HG02678 (cell line): Measurements from ENCODE around the gene CPB2.

Experiments used
- ATAC-seq: cut with Tn5 transposase; IDR thresholded peaks from one replicate; pipeline ENCODE4 v1.9.1; 2021; ENCODE audit warnings: mild to moderate bottlenecking, moderate library complexity; ENCODE audit not compliant: unreplicated experiment

Gene CPB2

DNA sequence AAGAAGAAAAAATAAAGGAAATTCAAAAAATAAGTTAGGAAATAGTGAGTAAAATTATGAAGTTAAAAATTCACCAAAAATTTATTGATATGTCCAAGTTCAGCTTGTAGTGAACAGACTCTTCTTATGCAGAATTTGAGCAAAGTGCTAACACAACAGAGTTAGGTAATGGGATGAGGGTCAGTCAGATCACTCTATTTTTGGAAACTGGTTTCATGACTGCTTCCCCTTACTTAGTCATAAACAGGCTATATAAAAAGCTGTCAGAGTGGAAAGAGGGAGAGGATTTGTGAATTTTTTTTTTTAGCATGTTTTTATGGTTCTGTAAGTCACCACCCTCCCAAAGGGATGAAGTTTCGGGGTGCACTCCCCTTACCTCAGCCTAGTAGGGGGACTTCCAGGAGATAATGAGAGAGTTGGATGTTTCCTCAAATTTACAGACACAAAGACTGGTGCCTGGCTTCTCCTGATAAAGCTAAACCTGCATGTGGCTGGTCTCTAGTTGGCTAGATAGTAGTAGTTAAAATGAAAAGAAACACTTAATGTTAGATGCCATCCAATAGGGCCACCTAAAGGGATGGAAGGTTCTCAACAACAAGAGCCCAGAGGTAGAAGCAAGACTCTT, 4.5 kb downstream of the CPB2 start:
- ATAC-seq, result no peak

DNA sequence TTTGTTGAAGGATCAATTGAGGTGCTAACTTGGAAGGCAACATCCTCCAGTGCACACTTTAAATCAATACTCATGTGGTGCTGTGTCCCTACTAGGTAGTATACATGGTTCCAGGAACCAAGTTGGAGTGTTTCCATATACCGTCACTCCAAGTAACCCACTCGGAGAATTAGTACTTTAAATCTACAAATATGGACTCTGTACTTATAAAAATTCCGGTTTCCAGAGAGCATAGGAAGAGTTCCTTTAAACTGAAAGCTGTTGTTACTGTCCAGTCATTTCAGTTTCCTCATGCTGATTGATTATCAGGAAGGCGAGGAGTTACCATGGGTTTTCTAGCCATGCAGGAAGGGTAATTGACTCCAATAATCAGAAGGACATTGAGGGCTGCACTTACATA, 7.2 kb downstream of the CPB2 start:
- ATAC-seq, result no peak

DNA sequence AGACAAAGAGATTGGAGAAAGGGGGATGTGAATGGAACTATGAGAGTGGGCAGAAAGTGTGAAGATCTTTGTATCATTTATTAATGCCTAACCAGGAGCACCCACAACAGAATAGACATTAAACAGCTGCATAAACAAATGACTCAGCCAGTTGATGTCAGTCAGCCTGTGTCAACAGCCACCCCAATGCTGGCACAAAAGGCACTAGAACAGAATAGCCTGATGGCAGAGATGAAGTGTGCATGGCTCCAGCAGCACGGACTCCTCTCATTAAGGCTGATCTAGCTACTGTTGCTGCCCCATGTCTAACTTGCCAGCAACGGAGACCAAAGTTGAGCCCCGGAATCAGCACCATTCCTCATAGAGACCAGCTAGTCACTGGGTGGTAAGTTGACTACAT, 7.8 kb downstream of the CPB2 start:
- no peak for ATAC-seq

DNA sequence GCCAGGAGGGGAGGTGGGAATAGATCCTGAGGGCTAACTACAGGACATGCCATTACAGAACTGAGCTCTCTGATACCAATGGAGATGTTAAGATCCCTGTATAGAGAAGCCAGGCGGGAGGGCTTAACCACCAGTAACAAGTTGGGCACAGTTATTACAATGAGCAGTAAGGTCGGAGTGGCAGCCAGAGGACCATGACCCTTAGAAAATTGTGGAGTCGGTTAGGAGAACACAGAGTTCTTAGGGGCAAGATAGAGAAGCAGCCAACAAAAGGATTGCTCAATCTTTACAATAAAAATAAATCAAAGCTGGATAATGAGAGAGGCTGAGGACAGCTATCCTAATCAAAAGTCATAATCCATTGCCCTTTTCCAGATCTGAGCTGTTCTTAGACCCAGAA, 10.4 kb downstream of the CPB2 start:
- no peak for ATAC-seq

DNA sequence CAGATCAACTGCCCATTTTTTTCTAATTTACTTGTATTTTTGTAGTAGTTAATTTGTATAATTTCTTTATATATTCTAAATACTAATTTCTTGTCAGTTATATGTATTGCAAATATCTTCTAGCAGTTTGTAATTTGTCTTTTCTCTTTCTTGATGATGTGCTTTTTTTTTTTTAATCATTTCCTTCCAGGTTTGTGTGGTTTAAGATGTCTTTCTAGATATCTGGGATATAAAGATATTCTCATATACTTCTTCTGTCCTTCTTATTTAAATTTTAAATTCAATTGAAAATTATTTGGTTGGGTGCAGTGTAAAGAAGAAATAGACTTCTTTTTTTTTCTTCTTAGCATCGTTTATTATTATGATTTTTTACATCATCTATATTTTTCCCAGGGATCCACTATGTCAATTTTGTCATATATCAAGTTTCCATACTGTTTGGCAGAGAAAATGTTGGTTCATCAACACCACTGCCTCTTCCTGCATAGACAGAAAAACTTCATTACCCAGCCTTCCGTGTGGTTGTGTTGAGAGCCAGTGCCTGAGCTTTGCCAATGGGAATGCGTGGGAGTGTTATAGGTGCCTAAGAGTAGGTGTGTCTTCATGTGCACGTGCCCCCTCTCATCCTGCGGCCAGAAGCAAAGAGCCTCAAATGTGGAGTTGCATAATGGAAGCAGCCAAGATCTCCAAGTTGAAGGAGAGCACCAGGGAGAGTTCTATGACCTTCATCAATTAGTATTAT, 15.8 kb downstream of the CPB2 start:
- no peak for ATAC-seq

DNA sequence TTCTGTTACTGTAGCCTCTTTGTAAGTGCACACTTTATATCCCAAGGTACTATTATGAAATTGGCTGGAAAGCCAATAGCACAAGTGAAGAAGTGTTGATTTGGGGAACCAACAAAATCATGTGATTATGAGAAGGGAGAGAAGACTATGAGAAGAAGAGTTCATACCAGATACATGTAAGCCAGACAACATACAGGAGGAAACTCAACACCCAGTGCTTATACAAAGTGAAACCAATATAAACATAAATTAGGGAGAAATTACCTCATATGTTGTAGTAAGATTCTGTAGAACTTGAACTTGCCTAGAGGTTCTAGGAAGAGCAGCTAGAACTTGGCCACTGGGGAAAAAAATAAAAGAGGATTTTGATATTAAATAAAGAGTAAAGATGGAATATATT, 17.4 kb downstream of the CPB2 start:
- ATAC-seq, result no peak

DNA sequence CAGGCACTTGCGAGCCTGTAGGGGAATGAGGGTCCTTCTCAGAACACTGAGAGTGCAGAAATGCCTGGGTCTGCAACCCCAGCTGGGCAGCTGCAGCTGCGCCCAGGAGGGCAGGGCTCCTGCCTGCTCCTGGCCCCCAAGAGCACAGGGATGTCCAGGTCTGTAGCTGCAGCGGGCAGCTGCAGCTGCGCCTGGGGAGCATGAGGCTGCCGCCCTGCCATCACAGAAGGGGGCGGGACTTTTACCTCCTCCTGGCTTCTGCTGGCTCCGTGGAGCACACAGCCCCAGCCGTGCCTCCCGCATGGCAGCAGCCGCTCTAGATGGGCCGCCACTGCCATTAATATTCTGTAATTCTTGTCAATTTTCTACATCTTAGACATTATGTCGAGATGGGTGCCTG, 17.8 kb downstream of the CPB2 start:
- no peak for ATAC-seq

DNA sequence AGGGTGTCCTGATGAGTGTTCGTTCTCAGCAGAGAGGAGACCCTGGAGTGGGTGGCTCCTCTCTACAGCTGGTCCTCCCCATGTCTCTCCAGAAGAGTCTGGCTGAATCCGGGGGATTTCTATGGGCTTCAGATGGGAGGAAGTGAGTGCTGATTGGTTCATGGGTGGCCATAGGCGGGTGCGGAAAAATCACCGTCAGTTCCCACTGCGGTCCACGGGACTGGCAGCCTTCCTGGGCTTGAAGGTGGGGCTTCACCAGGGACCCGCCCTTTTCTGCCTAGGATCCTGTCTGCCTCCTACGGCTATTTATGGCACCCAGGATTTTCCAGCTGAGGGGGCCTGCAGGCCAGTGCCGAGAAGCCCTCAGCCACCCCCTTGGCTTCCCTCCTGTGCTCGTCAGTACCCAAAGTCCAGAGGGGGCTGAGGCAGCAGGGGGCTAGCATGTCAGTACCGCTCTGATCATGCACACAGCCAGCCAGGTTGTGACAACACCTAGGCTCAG, 18.4 kb downstream of the CPB2 start:
- no peak for ATAC-seq

DNA sequence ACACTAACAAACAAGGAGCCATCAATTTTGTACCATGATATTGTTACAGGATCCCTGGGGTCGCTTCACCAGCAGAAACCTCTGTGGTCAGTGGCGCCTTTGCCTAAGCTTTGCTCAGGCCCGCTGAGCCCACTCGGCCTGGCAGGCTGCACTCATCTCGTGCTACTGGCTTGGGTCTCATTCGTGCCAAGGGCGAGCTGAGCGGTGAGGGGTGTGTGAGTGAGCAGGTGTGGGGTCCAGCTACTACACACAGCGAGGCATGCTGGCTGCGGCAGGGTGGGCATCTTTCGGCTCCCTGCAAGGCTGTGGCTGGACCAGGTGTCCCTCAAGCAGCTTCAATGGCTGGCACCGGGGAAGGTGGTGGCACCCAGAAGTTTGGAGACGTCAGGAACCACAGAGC, 19.1 kb downstream of the CPB2 start:
- ATAC-seq, result no peak

DNA sequence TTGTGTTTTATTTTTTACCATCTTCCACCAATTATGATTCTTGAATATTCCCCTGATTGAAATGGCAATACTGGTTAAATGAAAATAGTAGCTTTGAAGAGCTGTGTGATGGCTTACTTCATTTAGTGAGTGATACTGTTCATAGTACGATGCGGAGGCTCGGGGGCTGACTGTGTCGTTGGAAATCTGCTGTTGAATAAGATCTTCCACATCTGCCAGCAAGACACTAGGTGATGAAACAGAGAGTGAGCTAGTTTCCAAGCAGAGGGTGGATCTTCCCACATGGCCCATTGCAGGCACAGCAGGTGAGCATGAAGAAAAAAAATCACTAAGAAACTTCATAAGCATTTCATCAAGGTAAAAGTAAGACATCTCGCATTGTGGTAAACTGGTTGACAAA, 22.5 kb downstream of the CPB2 start:
- ATAC-seq, result no peak

DNA sequence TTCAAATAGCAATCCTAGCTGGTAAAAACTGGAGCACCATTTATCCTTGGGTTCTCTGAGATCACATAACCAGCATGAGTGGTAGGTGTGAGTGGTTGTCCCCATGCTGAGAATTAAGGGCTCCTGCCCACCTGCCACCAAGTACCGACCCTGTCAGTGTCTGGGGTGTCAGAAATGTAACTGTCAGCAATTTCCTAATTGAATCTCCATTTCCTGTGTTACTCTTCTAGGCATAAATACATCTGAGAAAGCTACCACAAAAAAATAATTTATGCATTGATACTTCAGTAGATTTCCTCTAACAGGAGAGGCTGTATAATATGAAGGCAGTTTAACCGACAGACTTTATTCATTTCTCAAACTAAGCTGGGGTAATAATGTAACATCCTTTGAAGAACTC, 25.1 kb downstream of the CPB2 start:
- ATAC-seq, result no peak

DNA sequence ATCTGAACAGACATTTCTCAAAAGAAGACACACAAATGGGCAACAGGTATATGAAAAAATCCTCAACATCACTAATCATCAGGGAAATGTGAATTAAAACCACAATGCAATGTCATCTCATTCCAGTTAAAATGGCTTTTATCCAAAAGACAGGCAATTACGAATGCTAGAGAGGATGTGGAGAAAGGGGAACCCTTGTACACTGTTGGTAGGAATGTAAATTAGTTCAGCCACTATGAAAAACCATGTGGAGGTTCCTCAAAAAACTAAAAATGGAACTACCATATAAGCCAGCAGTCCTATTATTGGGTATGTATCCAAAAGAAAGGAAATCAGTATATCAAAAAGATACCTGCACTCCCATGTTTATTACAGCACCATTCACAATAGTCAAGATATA, 27.6 kb downstream of the CPB2 start:
- no peak for ATAC-seq

DNA sequence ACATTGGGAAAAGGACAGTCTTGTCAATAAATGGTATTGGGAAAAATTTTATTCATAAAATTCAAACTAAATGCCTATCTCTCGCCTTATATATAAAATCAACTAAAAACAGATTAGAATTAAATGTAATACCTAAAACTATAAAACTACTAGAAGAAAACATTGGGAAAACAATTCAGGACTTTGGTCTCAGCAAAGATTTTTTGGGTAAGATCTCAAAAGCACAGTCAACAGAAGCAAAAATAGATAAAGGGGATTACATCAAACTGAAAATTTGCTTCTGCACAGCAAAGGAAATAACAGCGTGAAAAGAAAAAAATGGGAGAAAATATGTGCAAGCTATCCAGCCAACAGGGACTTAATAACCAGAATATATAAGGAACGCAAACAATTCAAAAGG, 28.0 kb downstream of the CPB2 start:
- no peak for ATAC-seq

DNA sequence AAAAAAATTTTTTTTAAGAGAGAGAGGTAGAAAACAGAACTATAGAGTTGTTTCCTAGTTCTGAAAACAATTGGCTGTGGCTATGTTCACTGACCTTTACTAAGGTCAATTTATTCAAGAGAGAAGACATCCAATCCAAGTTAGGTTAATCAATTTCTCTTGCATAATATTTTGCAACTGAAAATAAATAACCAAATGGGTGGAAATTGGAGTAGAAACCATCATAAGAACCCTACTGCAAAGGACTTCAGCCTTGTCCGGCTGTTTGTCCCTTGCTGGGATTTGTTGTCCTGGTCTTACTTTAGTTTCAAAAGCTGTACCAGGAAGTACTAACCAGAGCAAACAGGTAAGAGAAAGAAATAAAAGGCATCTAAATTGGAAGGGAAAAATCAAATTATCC, 29.0 kb downstream of the CPB2 start:
- ATAC-seq, result no peak

DNA sequence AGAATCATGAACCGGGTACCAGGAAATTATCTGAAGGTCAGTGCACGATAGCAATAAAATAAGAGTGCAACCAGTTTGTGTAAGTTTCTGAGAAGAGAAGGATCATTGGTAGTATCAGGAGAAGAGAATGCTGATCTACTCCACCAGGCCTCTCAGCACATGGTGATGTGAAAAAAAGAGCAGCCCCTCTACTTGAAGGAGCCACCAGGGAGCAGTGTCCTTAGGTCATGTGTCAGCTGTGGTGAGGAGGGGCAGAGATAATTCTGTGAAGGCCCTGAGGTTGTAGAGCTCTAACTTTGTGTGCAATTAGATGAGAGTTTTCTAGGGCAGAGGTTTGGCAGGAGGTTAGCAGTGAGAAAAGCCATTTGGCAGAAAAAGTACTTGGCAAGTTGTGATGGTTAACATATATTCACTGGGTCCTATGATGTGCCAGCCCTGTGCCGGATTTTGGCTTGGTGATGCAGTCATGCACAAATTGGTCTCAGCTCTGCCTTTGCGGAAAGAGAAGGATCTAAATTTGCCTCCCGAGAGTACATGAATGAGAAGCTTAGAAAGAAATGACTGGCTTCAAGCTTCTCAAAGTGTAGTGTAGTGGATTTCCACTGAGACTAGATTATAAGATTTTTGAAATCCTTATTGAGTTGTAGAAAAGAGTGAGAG, 33.1 kb downstream of the CPB2 start:
- ATAC-seq, result peak; percentile 53

DNA sequence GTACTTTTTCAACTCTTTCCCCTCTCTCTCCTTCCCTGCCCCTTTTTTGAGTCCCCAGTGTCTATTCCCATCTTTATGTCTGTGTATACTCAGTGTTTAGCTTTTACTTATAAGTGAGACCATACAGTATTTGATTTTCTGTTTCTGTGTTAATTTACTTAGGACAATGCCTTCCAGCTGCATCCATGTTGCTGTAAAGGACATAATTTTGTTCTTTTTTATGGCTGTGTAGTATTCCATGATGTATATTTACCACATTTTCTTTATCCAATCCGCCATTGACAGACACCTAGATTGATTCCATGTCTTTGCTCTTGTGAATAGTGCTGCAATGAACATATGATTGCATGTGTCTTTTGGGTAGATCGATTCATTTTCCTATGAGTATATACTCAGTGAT, 41.5 kb downstream of the CPB2 start:
- ATAC-seq, result no peak

DNA sequence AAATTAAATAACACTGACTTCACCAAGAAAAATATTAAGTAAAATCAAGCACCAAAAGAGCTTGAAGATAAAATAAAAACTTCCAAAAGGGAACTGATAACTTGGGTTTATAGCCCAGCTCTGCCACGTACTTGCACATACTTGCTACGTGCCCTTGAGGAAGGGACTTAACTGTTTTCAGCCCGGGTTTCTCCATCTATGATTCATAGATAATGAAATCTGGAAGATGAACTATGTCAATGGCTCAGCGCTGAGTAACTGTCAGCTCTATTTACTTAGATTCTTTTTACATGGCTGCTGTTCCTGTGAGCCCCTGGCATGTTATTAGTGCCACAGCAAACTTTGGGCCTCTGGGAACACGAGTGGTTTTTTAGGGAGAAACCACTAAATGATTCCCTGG, 42.6 kb downstream of the CPB2 start:
- no peak for ATAC-seq

DNA sequence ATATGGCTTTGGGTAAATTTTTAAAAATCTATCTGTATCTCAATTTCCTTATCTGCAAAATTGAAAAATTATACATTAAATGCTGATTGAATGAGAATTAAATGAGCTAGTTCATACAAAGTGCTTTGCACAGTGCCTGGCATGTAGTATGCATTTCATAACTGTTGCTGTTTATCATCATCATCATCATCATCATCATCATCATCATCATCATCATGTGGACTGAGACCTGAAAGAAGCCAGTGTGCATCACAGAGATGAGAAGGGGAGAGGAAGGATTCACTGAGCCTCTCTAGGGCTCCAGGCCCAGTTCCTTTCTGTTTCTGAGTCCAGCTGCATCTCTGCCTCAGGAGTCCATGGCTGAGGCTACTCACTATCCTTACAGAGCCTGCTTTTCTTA, 45.4 kb downstream of the CPB2 start:
- no peak for ATAC-seq

DNA sequence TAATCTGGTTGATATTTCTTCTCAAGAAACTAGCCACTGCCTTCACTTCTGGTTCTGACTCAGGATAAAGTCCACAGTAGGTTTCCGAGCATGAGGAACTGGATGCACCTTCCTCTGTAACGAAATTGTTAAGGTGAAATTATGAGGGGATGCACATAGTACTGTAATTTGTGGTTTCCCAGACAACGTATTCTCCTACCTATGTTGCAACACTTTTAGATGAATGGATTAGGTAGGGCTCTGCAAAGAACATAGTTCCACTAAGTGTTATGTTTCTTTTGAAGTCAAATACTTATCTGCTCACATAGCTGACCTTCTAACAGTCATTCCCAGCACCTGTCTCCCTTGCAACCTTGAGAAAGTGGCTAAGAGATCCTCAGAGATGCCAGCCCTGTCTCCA, 46.6 kb downstream of the CPB2 start:
- no peak for ATAC-seq

DNA sequence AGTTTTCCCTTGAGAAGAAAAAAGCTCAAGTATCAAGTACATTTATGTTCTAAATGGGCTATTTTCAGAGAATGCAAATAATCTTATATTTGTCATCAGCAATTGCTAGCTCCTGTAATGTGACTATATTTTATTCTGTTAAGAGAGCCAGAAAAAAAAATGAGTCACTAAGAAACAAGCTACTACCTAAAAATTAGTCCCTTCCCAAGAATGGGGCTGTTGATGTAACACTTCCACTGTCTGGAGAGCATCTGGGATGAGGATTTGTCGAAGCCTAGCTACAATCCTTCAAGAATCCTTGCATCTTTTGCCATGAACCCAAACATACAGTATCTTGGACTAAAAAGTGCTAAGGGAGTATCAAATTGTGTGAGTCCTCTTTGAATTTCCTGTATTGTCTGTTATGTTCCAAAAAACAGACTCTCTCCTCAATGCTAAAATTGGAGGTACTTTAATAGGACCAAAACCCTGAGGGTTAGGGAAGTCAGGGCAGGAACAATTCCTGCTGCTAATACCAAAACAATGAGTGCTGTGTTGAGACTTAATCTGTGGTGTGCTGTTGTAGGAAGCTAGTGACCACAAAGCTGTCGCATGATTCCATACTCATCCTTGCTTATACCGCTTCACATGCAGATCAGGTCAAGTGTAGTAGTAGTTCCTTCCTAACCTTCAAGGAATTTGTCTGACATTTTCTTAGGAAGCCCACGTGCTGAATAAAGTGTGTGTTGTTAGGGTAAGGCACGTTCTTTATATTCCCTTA, 47.4 kb downstream of the CPB2 start:
- ATAC-seq, result no peak

DNA sequence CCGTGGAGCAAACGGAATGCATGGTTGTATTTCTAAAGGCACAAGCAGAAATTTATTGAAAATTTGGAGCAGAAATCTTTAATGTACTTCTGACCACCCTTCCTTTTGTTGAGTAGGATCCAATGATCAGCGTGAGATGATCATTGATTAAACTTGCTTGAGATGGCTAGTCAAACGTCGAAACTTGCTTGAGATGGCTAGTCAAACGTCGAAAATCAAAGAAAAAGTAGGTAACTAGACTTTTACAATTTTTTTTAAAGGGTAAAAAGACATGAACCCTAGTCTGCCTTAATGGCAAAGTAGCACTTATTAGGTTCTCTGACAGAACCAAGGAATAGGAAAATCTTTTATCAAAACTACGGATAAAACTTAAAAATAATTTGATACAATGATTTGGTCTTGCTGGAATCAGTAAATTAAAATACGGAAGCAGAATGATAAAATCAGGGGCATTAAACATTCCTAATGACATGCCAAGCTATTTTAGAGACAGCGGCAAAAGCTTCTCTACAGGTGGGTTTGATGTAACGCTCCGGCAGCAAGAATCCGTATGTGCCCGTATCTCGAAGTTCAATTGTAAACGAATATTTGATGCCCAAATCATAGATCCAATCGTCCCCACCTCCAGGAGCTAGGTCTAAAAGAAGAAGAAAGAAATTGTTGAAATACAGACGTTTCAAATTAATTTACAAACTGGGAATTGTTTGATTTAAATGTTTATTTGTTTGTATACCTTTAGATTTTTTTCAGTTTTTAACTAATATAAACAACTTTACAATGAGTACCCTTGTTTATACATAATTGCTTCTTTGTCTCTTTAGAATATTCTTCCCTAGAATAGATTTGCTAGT, 51.4 kb downstream of the CPB2 start:
- no peak for ATAC-seq
